Stimulated activated CD4-positive, alpha-beta T cell treated with anti-CD3 and anti-CD28 coated beads, Interleukin-12 subunit alpha, Interleukin-12 subunit beta, amount 100 ng/mL, for 24 hours (primary cell): Measurements from ENCODE around the gene SKAP2.
"Not testable (repeated sequence)": the region's sequence is repeated elsewhere in the genome, so short reads cannot be mapped to it uniquely, and the experiment has no call there.

ENCODE experiments used
- DNase-seq, 2 experiments: peaks; one replicate each; pipeline ENCODE4 v3.0.0-alpha.2; 2020; ENCODE audit warnings: low read depth in 2 of 2

The SKAP2 gene

GRCh38 chr7:26857506-26858240 is 6.7 kb downstream of the SKAP2 start:
- no peak for DNase-seq

DNA sequence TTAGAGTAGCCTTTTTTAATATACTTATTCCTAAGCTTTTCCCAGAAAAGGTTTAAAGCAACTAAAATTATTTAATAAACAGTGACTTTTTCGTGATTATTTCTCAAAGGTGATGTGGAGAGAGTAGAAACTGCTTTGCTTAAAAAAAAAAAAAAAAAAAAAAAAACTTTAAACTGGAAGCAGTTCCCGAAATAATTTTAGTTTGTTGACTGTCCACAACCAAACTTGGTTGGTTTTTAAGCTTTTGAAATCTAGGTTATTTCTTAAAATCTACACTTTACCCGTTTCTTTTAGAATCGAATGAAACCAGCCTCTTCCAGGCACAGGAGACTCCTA is 7.3 kb downstream of the SKAP2 start:
- DNase-seq = no peak

- DNase-seq = no peak
Observed at GRCh38 chr7:26856176-26856985, 8.0 kb downstream of the SKAP2 start.

DNA sequence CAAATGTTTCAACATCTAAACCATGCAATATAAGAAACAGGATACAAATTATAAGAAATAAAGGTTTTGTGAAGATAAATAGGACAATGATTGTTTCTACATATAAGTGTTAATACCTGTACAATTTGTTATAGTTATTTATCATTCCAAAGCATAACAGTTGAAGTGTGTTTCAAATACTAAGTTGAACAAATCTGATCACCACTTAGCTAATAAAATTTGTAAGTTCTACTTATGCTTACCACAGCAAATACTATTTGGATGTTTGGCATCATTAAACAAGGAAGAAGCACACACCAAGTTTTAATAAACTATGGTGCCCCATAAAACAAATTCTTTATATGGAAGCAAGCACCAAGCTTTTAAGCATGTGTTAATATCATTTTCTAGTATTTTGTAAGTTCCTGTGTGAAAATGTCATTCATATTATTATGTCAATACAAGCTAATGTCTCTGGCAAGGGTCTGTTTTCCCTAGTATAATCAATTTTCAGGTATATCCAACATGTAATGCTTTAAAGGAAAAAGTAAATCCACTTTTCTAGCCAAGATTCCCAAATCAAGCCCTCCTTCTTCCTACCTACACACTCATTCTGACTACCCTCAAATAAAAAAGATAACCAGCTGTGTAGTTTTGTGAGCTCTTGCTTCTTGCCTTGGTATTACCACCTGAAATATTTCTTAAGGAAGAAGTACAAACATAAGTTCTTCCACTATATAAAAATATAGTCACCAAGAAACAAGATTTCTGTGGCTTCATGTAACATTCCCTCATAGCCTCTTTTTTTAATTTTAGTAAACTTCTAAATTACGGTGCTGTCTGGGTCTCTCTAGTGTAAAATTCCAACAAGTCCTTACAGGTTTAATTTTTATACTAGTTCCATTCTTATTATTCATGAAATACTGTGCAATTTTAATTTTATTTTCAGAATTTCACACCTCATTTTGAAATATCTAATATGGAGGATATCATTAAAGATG is 9.2 kb downstream of the SKAP2 start:
- DNase-seq = no peak

DNA sequence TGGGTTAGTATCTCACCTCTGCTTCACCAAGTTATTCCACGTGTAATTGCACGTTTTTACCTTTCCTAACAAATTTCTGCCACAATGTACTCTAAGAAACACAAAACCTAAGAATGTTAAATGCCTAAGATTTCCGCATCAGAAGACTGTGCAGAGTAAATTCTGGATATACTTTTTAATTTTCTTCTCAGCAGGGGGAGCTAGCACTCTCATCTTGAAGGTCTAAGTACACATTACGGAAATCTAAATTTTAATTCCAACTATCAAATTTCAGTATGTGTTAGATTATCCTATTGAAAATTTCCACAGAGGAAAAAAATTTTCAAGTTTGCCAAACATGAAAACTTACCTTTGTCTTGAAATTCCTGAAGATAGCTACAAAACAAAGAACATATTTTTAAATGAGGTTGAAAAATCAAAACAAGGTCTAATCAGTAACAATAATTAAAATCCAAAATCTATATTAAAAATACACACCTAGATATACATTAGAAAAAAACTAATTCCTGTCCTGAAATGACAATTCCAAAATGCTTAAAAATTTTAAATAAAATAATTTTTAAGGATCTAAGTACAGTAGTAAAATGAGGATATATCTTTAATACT is 10.5 kb downstream of the SKAP2 start:
- no peak for DNase-seq

- no peak for DNase-seq
Observed at GRCh38 chr7:26850193-26850651, 14.2 kb downstream of the SKAP2 start.

GRCh38 chr7:26843705-26844104 is 20.7 kb downstream of the SKAP2 start:
- DNase-seq = no peak

DNA sequence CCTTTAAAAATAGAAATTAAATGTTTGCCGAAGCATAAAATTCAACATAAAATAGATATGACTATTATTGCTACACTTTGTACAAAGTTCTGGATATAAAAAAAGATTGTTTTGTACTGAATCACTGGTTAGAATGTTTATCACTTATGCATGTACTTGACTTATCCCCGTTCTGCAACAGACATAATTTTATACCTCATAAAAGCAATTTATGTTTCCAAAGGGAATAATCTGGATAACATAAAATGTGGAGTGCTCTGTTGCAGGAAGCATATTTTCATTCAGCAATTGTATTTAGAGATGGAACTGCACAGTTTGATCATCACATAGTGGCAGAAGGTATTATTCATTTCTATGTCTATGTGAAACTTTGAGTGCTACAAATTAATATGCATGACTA is 21.5 kb downstream of the SKAP2 start:
- DNase-seq = no peak

DNA sequence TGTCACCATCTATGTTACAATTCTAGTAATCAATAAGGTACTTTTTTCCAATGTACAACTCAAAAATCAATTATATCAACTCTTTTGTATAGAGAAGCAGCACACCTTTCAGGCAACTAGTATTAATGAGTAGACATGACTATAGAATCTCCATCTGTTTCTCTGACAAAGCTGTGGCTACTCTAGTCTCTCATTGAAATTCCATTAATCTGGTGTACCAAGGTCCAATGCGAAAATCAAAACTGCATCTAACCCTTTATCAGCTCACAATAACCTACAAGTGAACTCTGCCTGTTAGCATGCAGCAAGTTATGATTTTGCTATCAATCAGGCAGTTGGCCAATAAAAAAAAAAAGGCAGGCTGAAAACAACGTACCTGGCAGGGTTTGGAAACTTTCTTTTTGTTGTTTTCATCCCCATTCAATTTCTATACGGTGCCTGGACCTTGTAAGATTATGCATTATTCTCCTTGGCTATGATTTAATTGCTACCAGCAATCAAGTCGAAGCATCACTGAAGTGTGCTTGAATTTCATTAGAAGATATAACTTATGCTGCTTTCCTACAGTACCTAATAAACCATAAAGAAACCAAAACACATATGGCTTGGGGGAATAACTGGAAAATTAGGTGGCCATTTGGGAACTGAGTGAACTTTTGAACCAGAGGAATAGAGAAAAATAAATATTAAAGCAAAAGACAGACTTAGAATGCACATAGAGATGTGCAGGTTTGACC is 23.2 kb downstream of the SKAP2 start:
- no peak for DNase-seq

DNA sequence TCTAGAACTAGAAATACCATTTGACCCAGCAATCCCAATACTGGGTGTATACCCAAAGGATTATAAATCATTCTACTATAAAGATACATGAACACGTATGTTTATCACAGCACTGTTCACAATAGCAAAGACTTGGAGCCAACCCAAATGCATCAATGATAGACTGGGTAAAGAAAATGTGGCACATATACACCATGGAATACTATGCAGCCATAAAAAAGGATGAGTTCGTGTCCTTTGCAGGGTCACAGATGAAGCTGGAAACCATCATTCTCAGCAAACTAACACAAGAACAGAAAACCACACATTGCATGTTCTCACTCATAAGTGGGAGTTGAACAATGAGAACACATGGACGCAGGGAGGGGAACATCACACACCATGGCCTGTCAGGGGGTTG is 27.6 kb downstream of the SKAP2 start:
- not testable (repeated sequence) for DNase-seq

- no peak for DNase-seq
Observed at GRCh38 chr7:26815426-26815825, 49.0 kb downstream of the SKAP2 start.

GRCh38 chr7:26813432-26813831 is 51.0 kb downstream of the SKAP2 start:
- DNase-seq = no peak

DNA sequence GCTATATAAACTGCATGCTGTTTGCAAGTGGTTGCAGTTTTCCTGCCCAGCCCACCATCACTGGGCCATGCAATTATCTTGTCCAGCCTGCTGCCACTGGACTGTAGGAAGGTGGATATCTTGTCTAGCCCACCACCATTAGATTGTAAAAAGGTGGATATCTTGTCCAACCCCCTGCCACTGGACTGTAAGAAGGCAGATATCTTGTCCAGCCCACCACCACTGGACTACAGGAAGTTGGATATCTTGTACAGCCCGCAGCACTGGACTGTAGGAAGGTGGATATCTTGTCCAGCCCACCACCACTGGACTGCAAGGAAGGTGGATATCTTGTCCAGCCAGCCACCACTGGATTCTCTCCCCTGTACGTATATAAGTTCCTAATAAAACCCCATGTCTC is 69.8 kb downstream of the SKAP2 start:
- no peak for DNase-seq

- no peak for DNase-seq
Observed at GRCh38 chr7:26792576-26792975, 71.8 kb downstream of the SKAP2 start.

- DNase-seq = no peak
Observed at GRCh38 chr7:26792006-26792405, 72.4 kb downstream of the SKAP2 start.

- no peak for DNase-seq
Observed at GRCh38 chr7:26789481-26790184, 74.8 kb downstream of the SKAP2 start.

GRCh38 chr7:26787701-26788100 is 76.7 kb downstream of the SKAP2 start:
- DNase-seq = no peak

- no peak for DNase-seq
Observed at GRCh38 chr7:26784118-26784517, 80.3 kb downstream of the SKAP2 start.

DNA sequence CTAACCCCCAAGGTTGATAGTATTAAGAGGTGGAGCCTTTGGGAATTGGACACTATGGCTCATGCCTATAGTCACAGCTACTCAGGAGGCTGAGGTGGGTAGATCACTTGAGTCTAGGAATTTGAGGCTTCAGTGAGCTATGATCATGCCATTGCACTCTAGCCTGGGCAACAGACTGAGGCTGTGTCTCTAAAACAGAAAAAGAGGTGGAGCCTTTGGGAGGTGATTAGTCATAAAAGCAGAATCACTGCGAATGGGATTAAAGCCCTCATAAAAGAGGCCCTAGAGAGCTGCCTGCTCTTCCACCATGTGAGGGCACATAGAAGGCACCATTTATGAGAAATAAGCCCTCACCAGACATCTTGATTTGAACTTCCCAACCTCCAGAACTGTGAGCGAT is 81.9 kb downstream of the SKAP2 start:
- DNase-seq = no peak

DNA sequence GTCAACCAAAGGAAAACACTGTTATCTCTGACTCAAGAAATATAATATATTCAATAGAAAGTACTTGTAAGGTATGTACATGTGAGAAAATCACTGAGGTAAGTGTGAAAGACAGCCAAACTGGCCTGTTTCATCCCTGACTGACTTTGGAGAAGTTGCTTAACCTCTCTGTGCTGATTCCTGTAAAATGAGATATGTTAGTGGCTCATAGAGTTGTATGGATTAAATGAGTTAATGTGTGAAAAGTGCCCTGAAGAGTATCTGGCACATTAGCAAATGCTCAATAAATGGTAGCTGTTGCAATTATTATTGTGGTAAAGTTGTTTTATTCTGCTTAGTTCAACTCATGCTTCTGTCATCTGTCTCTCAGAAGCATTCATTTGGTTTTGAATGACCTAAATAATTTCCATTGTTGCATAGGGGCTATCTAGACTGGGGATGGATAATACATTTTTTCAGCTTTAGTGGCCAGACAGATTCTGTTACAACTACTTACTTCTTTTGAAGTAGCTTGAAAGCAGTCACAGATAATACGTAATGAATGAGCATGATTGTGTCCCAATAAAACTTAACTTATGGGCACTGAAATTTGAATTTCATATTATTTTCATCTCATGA is 84.3 kb downstream of the SKAP2 start:
- DNase-seq = no peak
